ENCODE measurements around the gene ZNF774. TPM values are rescaled to one million over a fixed set of nuclear protein-coding genes. Genes with fewer than 3 reads are reported as not detected.
"Not testable (repeated sequence)": the region's sequence is repeated elsewhere in the genome, so short reads cannot be mapped to it uniquely, and the experiment has no call there.

ZNF774 gene
- polyA plus RNA-seq, 1 experiment: 2.3 TPM

DNA sequence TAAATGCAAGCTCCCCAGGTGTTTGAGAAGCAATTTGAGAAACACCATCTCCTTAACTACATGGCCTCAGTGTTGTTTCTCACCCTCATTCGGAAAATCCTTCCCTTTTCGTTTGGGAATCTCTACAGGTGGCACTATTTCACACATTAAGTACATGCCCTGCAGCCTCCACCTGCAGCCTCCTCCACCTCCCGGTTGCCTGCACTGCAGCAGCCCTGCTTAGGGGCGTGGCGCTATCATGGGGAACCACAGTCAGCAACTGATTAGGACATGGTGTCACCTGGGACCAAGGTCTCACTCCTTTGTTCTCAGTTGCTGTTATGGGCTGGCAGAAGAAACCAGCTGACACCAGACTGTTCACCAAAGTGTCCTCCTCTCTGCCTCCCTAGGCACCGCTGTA is 11.7 kb upstream of the ZNF774 start:
- Histone ChIP-seq H3K27ac (ENCODE audit: low read depth, low read length) (no peak overlapping the region), H3K4me3 (ENCODE audit: low read depth, low read length) (no peak overlapping the region), H3K9me3 (ENCODE audit: control insufficient read depth, insufficient read depth, low read length) (no peaks in the 10 kb centered on the region), H3K27me3 (ENCODE audit: control insufficient read depth, insufficient read depth, low read length) (no peaks in the 10 kb centered on the region)
- CTCF ChIA-PET: interaction anchor here (1.0 kb wide), 1 partner anchor 21 kb away, joined by 4 read pairs; no protein-coding TSS in a partner anchor
- POLR2A ChIA-PET: no interaction called here
- TF ChIP-seq, protein P1, sequence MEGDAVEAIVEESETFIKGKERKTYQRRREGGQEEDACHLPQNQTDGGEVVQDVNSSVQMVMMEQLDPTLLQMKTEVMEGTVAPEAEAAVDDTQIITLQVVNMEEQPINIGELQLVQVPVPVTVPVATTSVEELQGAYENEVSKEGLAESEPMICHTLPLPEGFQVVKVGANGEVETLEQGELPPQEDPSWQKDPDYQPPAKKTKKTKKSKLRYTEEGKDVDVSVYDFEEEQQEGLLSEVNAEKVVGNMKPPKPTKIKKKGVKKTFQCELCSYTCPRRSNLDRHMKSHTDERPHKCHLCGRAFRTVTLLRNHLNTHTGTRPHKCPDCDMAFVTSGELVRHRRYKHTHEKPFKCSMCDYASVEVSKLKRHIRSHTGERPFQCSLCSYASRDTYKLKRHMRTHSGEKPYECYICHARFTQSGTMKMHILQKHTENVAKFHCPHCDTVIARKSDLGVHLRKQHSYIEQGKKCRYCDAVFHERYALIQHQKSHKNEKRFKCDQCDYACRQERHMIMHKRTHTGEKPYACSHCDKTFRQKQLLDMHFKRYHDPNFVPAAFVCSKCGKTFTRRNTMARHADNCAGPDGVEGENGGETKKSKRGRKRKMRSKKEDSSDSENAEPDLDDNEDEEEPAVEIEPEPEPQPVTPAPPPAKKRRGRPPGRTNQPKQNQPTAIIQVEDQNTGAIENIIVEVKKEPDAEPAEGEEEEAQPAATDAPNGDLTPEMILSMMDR (IDR thresholded peaks at IDR 0.05; ENCODE audit: low read depth, low read length): no peak
- DNase-seq (ENCODE audit: low read depth, low spot score): no peak

DNA sequence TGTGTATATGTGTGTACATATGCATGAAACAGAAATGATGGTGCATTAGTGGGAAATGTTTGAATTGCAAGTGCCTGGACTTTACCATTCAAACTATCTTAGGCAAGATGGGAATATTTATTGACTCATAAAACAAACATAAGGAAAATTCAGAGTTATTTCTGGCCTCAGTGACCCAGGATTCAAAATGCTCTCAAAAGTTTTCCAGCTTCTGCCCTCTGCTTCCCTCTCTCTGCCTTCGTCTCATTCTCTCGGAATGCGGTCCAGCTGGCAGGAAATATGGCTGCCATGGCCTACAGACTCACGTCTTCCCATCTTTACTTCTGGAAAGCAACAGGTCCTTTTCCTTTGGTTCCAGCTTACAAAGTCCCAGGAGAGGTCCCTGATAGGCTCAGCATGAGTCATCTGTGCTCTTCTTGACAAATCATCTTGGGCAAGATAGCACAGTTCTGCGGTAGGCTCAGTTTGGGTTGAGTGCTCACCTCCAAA is 8.7 kb upstream of the ZNF774 start:
- ChIA-PET CTCF (no interaction called here), POLR2A (no interaction called here)
- no peaks in the 10 kb centered on the region for H3K27me3 ChIP-seq (ENCODE audit: control insufficient read depth, insufficient read depth, low read length)
- TF ChIP-seq, protein P1 (IDR thresholded peaks at IDR 0.05; ENCODE audit: low read depth, low read length): no peak
- H3K4me3 ChIP-seq (ENCODE audit: low read depth, low read length): no peak overlapping the region
- H3K27ac ChIP-seq (ENCODE audit: low read depth, low read length): no peak overlapping the region
- DNase-seq (ENCODE audit: low read depth, low spot score): no peak
- no peaks in the 10 kb centered on the region for H3K9me3 ChIP-seq (ENCODE audit: control insufficient read depth, insufficient read depth, low read length)

DNA sequence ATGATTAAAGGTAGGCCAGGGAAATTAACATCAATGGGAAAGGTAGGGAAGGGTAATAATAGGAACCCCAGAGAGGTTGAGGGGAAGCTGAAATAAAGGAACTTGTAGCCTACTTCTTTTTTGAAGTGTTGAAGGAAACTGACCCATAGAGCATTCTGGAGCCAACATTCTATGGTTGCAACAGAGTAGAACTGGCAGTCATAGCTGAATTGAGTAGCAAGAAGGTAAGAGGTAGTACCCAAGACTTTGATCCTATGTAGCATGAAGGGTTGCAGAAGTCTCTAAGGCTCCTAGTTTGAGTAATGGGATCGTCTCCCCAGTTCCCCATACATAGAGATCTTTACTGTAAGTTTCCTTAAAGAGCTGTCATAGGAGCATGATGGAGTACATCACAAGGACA is 7.4 kb upstream of the ZNF774 start:
- Histone ChIP-seq H3K27me3 (ENCODE audit: control insufficient read depth, insufficient read depth, low read length) (no peaks in the 10 kb centered on the region), H3K9me3 (ENCODE audit: control insufficient read depth, insufficient read depth, low read length) (peaks cover 2% of the 10 kb centered on the region; the same call in 1 of the 2 replicates), H3K4me3 (ENCODE audit: low read depth, low read length) (no peak overlapping the region), H3K27ac (ENCODE audit: low read depth, low read length) (no peak overlapping the region)
- POLR2A ChIA-PET: no interaction called here
- TF ChIP-seq, protein P1 (IDR thresholded peaks at IDR 0.05; ENCODE audit: low read depth, low read length): no peak
- CTCF ChIA-PET: interaction anchor here (0.6 to 1.3 kb wide), 2 partner anchors 13 to 25 kb away, joined by 4 read pairs; no protein-coding TSS in a partner anchor
- DNase-seq (ENCODE audit: low read depth, low spot score): no peak

DNA sequence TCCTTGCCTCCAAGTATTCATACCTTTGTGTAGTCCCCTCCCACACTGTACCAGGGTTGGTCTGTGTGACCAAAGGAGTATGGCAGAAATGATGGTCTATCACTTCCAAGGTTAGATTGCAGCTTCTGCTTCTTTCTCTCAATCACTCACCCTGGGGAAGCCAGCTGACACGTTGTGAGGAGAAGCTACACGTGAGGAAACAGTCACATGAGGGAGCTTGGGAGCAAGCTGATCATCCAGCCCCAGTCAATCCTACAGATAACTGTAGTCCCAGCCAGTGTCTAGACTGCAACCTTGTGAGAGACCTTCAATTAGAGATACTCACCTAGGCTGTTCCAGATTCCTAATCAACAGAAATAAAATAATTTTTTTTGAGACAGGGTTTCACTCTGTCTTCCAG is 6.2 kb upstream of the ZNF774 start:
- Histone ChIP-seq H3K4me3 (ENCODE audit: low read depth, low read length) (no peak overlapping the region), H3K27me3 (ENCODE audit: control insufficient read depth, insufficient read depth, low read length) (no peaks in the 10 kb centered on the region), H3K27ac (ENCODE audit: low read depth, low read length) (no peak overlapping the region), H3K9me3 (ENCODE audit: control insufficient read depth, insufficient read depth, low read length) (peaks cover 2% of the 10 kb centered on the region; the same call in 1 of the 2 replicates)
- TF ChIP-seq, protein P1 (IDR thresholded peaks at IDR 0.05; ENCODE audit: low read depth, low read length): no peak
- ChIA-PET POLR2A (no interaction called here), CTCF (interaction anchor here (1.2 to 1.3 kb wide), 2 partner anchors 16 to 26 kb away, joined by 3 to 4 read pairs; no protein-coding TSS in a partner anchor)
- no peak for DNase-seq (ENCODE audit: low read depth, low spot score)

DNA sequence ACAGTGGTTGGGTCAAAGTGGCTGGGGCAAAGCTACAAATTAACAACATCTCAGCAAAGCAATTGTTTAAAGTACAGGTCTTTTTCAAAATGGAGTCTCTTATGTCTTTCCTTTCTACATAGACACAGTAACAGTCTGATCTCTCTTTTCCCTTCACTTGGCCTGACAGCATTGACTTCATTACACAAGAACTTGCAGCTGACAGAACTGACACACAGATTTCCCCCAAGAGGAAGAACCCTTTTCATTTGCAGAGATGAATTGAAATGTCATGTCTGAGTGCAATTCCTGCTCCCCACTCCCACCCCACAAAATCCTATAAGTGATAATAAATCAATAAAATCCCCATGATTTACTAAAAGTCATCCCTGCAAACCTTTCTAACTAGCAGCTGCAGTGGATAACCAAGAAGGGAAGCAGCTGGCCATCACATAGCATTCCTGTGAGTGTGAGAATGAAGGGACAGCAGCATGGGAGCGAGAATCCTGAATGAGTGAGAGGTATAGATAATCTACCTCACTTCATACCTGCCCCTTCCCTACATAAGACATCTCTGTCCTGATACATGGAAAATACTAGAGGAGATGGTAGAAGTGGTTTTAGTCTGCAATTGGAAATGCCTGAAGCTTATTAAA is 4.5 kb upstream of the ZNF774 start:
- H3K27ac ChIP-seq (ENCODE audit: low read depth, low read length); H3K4me3 ChIP-seq (ENCODE audit: low read depth, low read length); H3K27me3 ChIP-seq (ENCODE audit: control insufficient read depth, insufficient read depth, low read length); CTCF ChIA-PET; H3K9me3 ChIP-seq (ENCODE audit: control insufficient read depth, insufficient read depth, low read length); DNase-seq (ENCODE audit: low read depth, low spot score): not testable (repeated sequence)
- POLR2A ChIA-PET: interaction anchor here (0.6 kb wide), 1 partner anchor 99 kb away, joined by 6 read pairs; no protein-coding TSS in a partner anchor

Data from AG04450 (cell line).